Omental fat pad (tissue), 4 donors: ENCODE measurements around the gene STK36. TPM values are rescaled to one million over a fixed set of nuclear protein-coding genes. Genes with fewer than 3 reads are reported as not detected.

ENCODE experiments used
- ATAC-seq: fragments of 150-250 bp; one replicate; pipeline ENCODE4 v1.9.1; 2016; ENCODE audit warnings: mild to moderate bottlenecking, moderate library complexity; ENCODE audit not compliant: low FRiP score
- DNase-seq: peaks from one replicate; pipeline ENCODE4 v3.0.0-alpha.2; 2019; ENCODE audit warnings: low spot score
- CTCF ChIP-seq, 3 donors: fragments of 450-650 bp; IDR thresholded peaks; one replicate each; pipeline ENCODE4 v1.5.1; 2016 to 2017; ENCODE audit warnings: antibody characterized with exemption in 3 of 3, mild to moderate bottlenecking in 3 of 3, moderate library complexity in 2 of 3
- total RNA-seq, 4 donors: library from RNA; depleted of rRNA; stranded (reverse); fragments of >200 nt; gene quantifications; one replicate each; pipeline ENCODE4 v1.1.0, GENCODE V29; 2016

The STK36 gene
- total RNA-seq, 4 donors from 2014 or later = 15.6 to 45.7 (median 23.1) TPM

GRCh38 chr2:218733171-218734021 is 61.5 kb downstream of the STK36 start:
- ATAC-seq = no peak
- no peak for DNase-seq
- TF ChIP-seq CTCF (IDR thresholded peaks at IDR 0.05) = no peak

- TF ChIP-seq CTCF (IDR thresholded peaks at IDR 0.05) = no peak
- ATAC-seq (no peak), DNase-seq (no peak)
Observed at GRCh38 chr2:218734190-218734975, 62.5 kb downstream of the STK36 start.

GRCh38 chr2:218736531-218736930 is 64.6 kb downstream of the STK36 start:
- no peak for TF ChIP-seq CTCF (IDR thresholded peaks at IDR 0.05)
- no peak for ATAC-seq
- no peak for DNase-seq

- DNase-seq (no peak), ATAC-seq (no peak)
- TF ChIP-seq CTCF (IDR thresholded peaks at IDR 0.05) = no peak
Observed at GRCh38 chr2:218743068-218743467, 71.2 kb downstream of the STK36 start.

- no peak for TF ChIP-seq CTCF (IDR thresholded peaks at IDR 0.05)
- DNase-seq (no peak), ATAC-seq (no peak)
Observed at GRCh38 chr2:218744615-218745014, 72.7 kb downstream of the STK36 start.

GRCh38 chr2:218745160-218745558 is 73.3 kb downstream of the STK36 start:
- ATAC-seq (no peak), DNase-seq (no peak)
- TF ChIP-seq CTCF (IDR thresholded peaks at IDR 0.05) = no peak
